HepG2 (cell line): Measurements from ENCODE around the gene IRGM. TPM values are rescaled to one million over a fixed set of nuclear protein-coding genes. Genes with fewer than 3 reads are reported as not detected.

Source experiments
- ATAC-seq: fragments of 200-7000 bp; cut with Tn5 transposase; 3 replicates; pipeline ENCODE4 v1.9.1; 2020; ENCODE audit warnings: mild to moderate bottlenecking, moderate library complexity
- BruUV-seq: library from RNA; stranded (reverse); fragments of 400-500 nt; replicated peaks from 2 replicates; lab custom pipeline; 2021; lab: Mats Ljungman, UMichigan
- CTCF ChIA-PET: fragments of 300-600 bp; formaldehyde crosslinking; extraction: SDS; loops from one replicate; lab custom pipeline; 2021; ENCODE audit warnings: low total read pairs, inconsistent platforms, low intra/inter-chr PET ratio; lab: Yijun Ruan, JAX
- POLR2A ChIA-PET: fragments of 350-600 bp; sonication (Branson Sonifier 250); formaldehyde crosslinking; loops from one replicate; lab custom pipeline; 2020; ENCODE audit warnings: antibody characterized with exemption, inconsistent platforms; lab: Yijun Ruan, JAX
- DNase-seq: peaks from one replicate; pipeline ENCODE4 v3.0.0-alpha.2; 2015; ENCODE audit warnings: low spot score
- FAIRE-seq: peaks from 3 replicates; lab custom pipeline; 2011; peaks lifted over from hg19 to GRCh38; lab: Jason Lieb, UNC
- H2AFZ ChIP-seq: one replicate; pipeline ENCODE4 v1.6.1; 2011; ENCODE audit warnings: low read length, inconsistent platforms
- H3K27ac ChIP-seq: fragments of 300-600 bp; 3 replicates; pipeline ENCODE4 v1.8.0; 2011; ENCODE audit warnings: mixed run types, mild to moderate bottlenecking, mixed read lengths, low read length, inconsistent platforms; ENCODE audit not compliant: insufficient read depth; ENCODE audit errors: extremely low read length
- H3K27me3 ChIP-seq, 2 experiments: fragments of 200-600 bp in 1 of 2; 2 replicates in 1 of 2; 3 replicates in 1 of 2; pipeline versions ENCODE4 v1.6.0 to v1.8.0; 2011; ENCODE audit warnings: low read length in 2 of 2, mild to moderate bottlenecking in 2 of 2, moderate library complexity in 2 of 2, inconsistent platforms in 1 of 2; ENCODE audit not compliant: insufficient read depth in 2 of 2, control insufficient read depth in 1 of 2
- H3K36me3 ChIP-seq, 2 experiments: fragments of 200-600 bp in 1 of 2; replicated peaks in 1 of 2; 2 replicates in 1 of 2; 3 replicates in 1 of 2; pipeline versions ENCODE4 v1.5.1 to v1.8.0; 2011; ENCODE audit warnings: low read length in 2 of 2, inconsistent platforms in 1 of 2; ENCODE audit not compliant: insufficient read depth in 2 of 2, control insufficient read depth in 1 of 2
- H3K4me1 ChIP-seq: 2 replicates; pipeline ENCODE4 v1.5.1; 2012; ENCODE audit warnings: low read length, inconsistent platforms; ENCODE audit not compliant: insufficient read depth
- H3K4me2 ChIP-seq: 2 replicates; pipeline ENCODE4 v1.6.0; 2011; ENCODE audit warnings: low read depth, low read length, inconsistent platforms
- H3K4me3 ChIP-seq, 3 experiments: fragments of 200-600 bp in 1 of 3; sonication (generic), shearing (Covaris generic) in 1 of 3; replicated peaks in 1 of 3; 2 replicates each; pipeline ENCODE4 v1.5.1; 2011 to 2016; ENCODE audit warnings: low read length in 3 of 3, inconsistent platforms in 2 of 3, low read depth in 2 of 3, mild to moderate bottlenecking in 2 of 3, control low read depth in 1 of 3, mixed read lengths in 1 of 3; ENCODE audit not compliant: insufficient read depth in 1 of 3
- H3K79me2 ChIP-seq: one replicate; pipeline ENCODE4 v1.6.1; 2011; ENCODE audit warnings: low read length, inconsistent platforms; ENCODE audit not compliant: insufficient read depth
- H3K9ac ChIP-seq: 2 replicates; pipeline ENCODE4 v1.6.0; 2011; ENCODE audit warnings: mild to moderate bottlenecking, low read depth, low read length, inconsistent platforms; ENCODE audit not compliant: insufficient read depth
- H3K9me3 ChIP-seq: 2 replicates; pipeline ENCODE4 v1.5.1; 2012; ENCODE audit warnings: mild to moderate bottlenecking, low read length
- H4K20me1 ChIP-seq: 2 replicates; pipeline ENCODE4 v1.6.0; 2011; ENCODE audit warnings: inconsistent platforms, mild to moderate bottlenecking, low read length, moderate library complexity; ENCODE audit not compliant: insufficient read depth
- ATF7-NPFF ChIP-seq: sonication (generic); formaldehyde crosslinking; IDR thresholded peaks from 2 replicates; pipeline ENCODE4 v1.8.1; 2023; ENCODE audit warnings: mild to moderate bottlenecking, low read depth, missing genetic modification reagents, moderate library complexity
- BRD4 ChIP-seq: sonication (generic); formaldehyde crosslinking; IDR thresholded peaks from 2 replicates; pipeline ENCODE4 v1.4.0; 2020; ENCODE audit warnings: missing genetic modification reagents
- CBFB ChIP-seq: sonication (generic); formaldehyde crosslinking; IDR thresholded peaks from 2 replicates; pipeline ENCODE4 v1.4.0; 2020; ENCODE audit warnings: missing genetic modification reagents
- EEA1 ChIP-seq: sonication (generic); formaldehyde crosslinking; IDR thresholded peaks from 2 replicates; pipeline ENCODE4 v1.5.1; 2020; ENCODE audit warnings: mild to moderate bottlenecking, missing genetic modification reagents, borderline replicate concordance
- FOXO4 ChIP-seq: sonication (generic); formaldehyde crosslinking; conservative IDR thresholded peaks from 2 replicates; pipeline ENCODE4 v1.8.1; 2023; ENCODE audit warnings: missing genetic modification reagents
- HNF1B ChIP-seq: sonication (generic); formaldehyde crosslinking; IDR thresholded peaks from 2 replicates; pipeline ENCODE4 v1.5.1; 2020; ENCODE audit warnings: mild to moderate bottlenecking, moderate library complexity, missing genetic modification reagents
- MEIS1 ChIP-seq: sonication (generic); formaldehyde crosslinking; IDR thresholded peaks from 2 replicates; pipeline ENCODE4 v1.9.0; 2021; ENCODE audit warnings: mild to moderate bottlenecking, missing genetic modification reagents, moderate library complexity, borderline replicate concordance
- SIN3A ChIP-seq: IDR thresholded peaks from 2 replicates; pipeline ENCODE4 v1.6.1; 2011; ENCODE audit warnings: low read depth, mild to moderate bottlenecking, control low read depth, low read length, borderline replicate concordance
- YEATS2 ChIP-seq: sonication (generic); formaldehyde crosslinking; IDR thresholded peaks from 2 replicates; pipeline ENCODE4 v1.4.0; 2020; ENCODE audit warnings: missing genetic modification reagents, borderline replicate concordance
- ZBTB40 ChIP-seq, 2 experiments: fragments of 450-650 bp in 1 of 2; sonication (generic) in 1 of 2; formaldehyde crosslinking in 1 of 2; IDR thresholded peaks; 2 replicates each; pipeline versions ENCODE4 v1.6.1 to v1.8.0; 2016 to 2022; ENCODE audit warnings: antibody characterized with exemption in 1 of 2, mild to moderate bottlenecking in 1 of 2, missing genetic modification reagents in 1 of 2
- ZFP37 ChIP-seq: sonication (generic); formaldehyde crosslinking; IDR thresholded peaks from 2 replicates; pipeline ENCODE4 v1.4.0; 2020; ENCODE audit warnings: missing genetic modification reagents, borderline replicate concordance
- ZNF784 ChIP-seq: sonication (generic); formaldehyde crosslinking; IDR thresholded peaks from 2 replicates; pipeline ENCODE4 v1.5.1; 2020; ENCODE audit warnings: missing genetic modification reagents, mild to moderate bottlenecking, borderline replicate concordance
- in situ Hi-C: cut with HindIII; loops from 2 replicates; pipeline ENCODE4 v1.10.0; 2017; ENCODE audit warnings: low pct_unique_long_range_greater_than_20kb; ENCODE audit not compliant: extremely low pct_ligation_motif_present
- intact Hi-C: fragments of 100-400 bp; cut with micrococcal nuclease; formaldehyde crosslinking; loops from one replicate; pipeline ENCODE4 v1.10.0; 2022; ENCODE audit not compliant: unreplicated experiment
- polyA plus RNA-seq, 8 experiments: library from polyadenylated mRNA; depleted of rRNA in 3 of 8; stranded (reverse) in 7 of 8; unstranded in 1 of 8; fragments of >200 nt; fragmentation: Illumina TruSeq in 4 of 8; extraction: Trizol in 4 of 8; gene quantifications; 2 replicates each; pipeline versions ENCODE4 v1.2.1 to v1.2.3, GENCODE V29; 2011 to 2016; ENCODE audit warnings: low read depth in 4 of 8, missing spikeins in 1 of 8, mixed read lengths in 1 of 8; ENCODE audit not compliant: insufficient read depth in 1 of 8
- total RNA-seq, 5 experiments: library from RNA; depleted of rRNA; stranded (reverse); fragments of >200 nt; fragmentation: Illumina TruSeq; extraction: Trizol; gene quantifications; 2 replicates each; pipeline ENCODE4 v1.2.3, GENCODE V29; 2016; ENCODE audit warnings: low read depth in 1 of 5

The IRGM gene
- total and polyA plus RNA-seq, 2 of the 13 experiments (the other 11 are each of a cell fraction or from before 2014, with no cell fraction given): not detected

GRCh38 chr5:150815010-150815409 lies 31.3 kb upstream of the IRGM start:
- Histone ChIP-seq H3K4me3 (no peak overlapping the region), H3K4me2 (no peak overlapping the region), H3K79me2 (no peaks in the 10 kb centered on the region), H2AFZ (no peak overlapping the region), H3K9me3 (no peaks in the 10 kb centered on the region), H3K27me3 (0 out of 5 replicates have a peak, but pooled peaks cover 0 to 4% of the 10 kb centered on the region in 2 experiments), H3K27ac (no peak overlapping the region), H3K36me3 (no peaks in the 10 kb centered on the region), H4K20me1 (no peaks in the 10 kb centered on the region), H3K4me1 (no peaks in the 10 kb centered on the region), H3K9ac (no peak overlapping the region)
- ChIA-PET CTCF (no interaction called here), POLR2A (no interaction called here)
- no peak for DNase-seq
- intact Hi-C loops: no loop called here
- in situ Hi-C loops: no loop called here
- BruUV-seq: no TSS peak
- no peak for FAIRE-seq
- ATAC-seq: no peak
- TF ChIP-seq FOXO4: no peak
- TF ChIP-seq MEIS1 (CRISPR knock-in tag): no peak
- TF ChIP-seq ZFP37 (CRISPR knock-in tag): no peak
- TF ChIP-seq ATF7-NPFF (CRISPR knock-in tag): no peak
- no peak for TF ChIP-seq SIN3A
- no peak for TF ChIP-seq BRD4 (CRISPR knock-in tag)
- no peak for TF ChIP-seq EEA1 (CRISPR knock-in tag)
- TF ChIP-seq YEATS2: no peak
- TF ChIP-seq HNF1B (CRISPR knock-in tag): no peak
- no peak for TF ChIP-seq ZNF784
- no peak for TF ChIP-seq ZBTB40 (IDR thresholded peaks at IDR 0.05)
- TF ChIP-seq ZBTB40 (CRISPR knock-in tag; IDR thresholded peaks at IDR 0.05): no peak
- TF ChIP-seq CBFB (CRISPR knock-in tag): no peak
